Stomach smooth muscle (tissue), 2 donors: ENCODE results near the gene ZNF594.
"Not testable (repeated sequence)": the region's sequence is repeated elsewhere in the genome, so short reads cannot be mapped to it uniquely, and the experiment has no call there.

ENCODE experiments used
- H3K27ac ChIP-seq: one replicate; pipeline ENCODE4 v1.7.0; 2013; ENCODE audit warnings: mild to moderate bottlenecking, low read length, inconsistent platforms
- H3K27me3 ChIP-seq, 2 donors: one replicate each; pipeline ENCODE4 v1.7.0; 2013; ENCODE audit warnings: low read length in 2 of 2; ENCODE audit not compliant: insufficient read depth in 2 of 2, control insufficient read depth in 1 of 2
- H3K36me3 ChIP-seq, 2 donors: one replicate each; pipeline ENCODE4 v1.7.0; 2013; ENCODE audit warnings: low read length in 2 of 2; ENCODE audit not compliant: control insufficient read depth in 2 of 2, insufficient read depth in 2 of 2
- H3K4me1 ChIP-seq: one replicate; pipeline ENCODE4 v1.7.0; 2013; ENCODE audit warnings: low read length; ENCODE audit not compliant: control insufficient read depth, insufficient read depth
- H3K4me3 ChIP-seq, 2 donors: one replicate each; pipeline ENCODE4 v1.7.0; 2013; ENCODE audit warnings: low read length in 2 of 2
- H3K9ac ChIP-seq, 2 donors: one replicate each; pipeline ENCODE4 v1.7.0; 2013; ENCODE audit warnings: low read length in 2 of 2, mild to moderate bottlenecking in 1 of 2
- H3K9me3 ChIP-seq, 2 donors: one replicate each; pipeline ENCODE4 v1.7.0; 2013; ENCODE audit warnings: low read length in 2 of 2; ENCODE audit not compliant: control insufficient read depth in 2 of 2
- donor health status: healthy.
- donor health status: Pancreatic carcinoma.

The ZNF594 gene

GRCh38 chr17:5191541-5192417 lies at the start of gene ZNF594:
ZNF594 (minus strand) TSS chr17:5191868; CDS start chr17:5184256, 7,612 bp downstream.
- peaks cover 7% of the 10 kb centered on the region for H3K4me1 ChIP-seq
- peak within 1 kb of the TSS; percentile 82 to 84 for H3K9ac ChIP-seq
- H3K27me3 ChIP-seq, result no peaks in the 10 kb centered on the region
- peak within 1 kb of the TSS; percentile 84 to 91 for H3K4me3 ChIP-seq
- peaks cover 7 to 13% of the 10 kb centered on the region in 2 donors for H3K9me3 ChIP-seq
- peaks cover 3 to 4% of the 10 kb centered on the region in 2 donors for H3K36me3 ChIP-seq
- peak within 1 kb of the TSS; percentile 69 for H3K27ac ChIP-seq

- H3K27ac ChIP-seq, H3K9me3 ChIP-seq, H3K9ac ChIP-seq, H3K36me3 ChIP-seq, H3K4me1 ChIP-seq, H3K27me3 ChIP-seq, H3K4me3 ChIP-seq: not testable (repeated sequence)
Measured at GRCh38 chr17:5239769-5240168, 48.1 kb upstream of the ZNF594 start.

- Histone ChIP-seq H3K27ac (no peak overlapping the region), H3K9ac (no peak overlapping the region), H3K9me3 (no peaks in the 10 kb centered on the region), H3K27me3 (peaks cover 0 to 3% of the 10 kb centered on the region in 2 donors), H3K4me1 (no peaks in the 10 kb centered on the region), H3K4me3 (no peak overlapping the region), H3K36me3 (no peaks in the 10 kb centered on the region)
Measured at GRCh38 chr17:5238333-5238732, 46.7 kb upstream of the ZNF594 start.

GRCh38 chr17:5237541-5238016 lies 45.9 kb upstream of the ZNF594 start:
- Histone ChIP-seq H3K4me1 (no peaks in the 10 kb centered on the region), H3K27me3 (peaks cover 0 to 3% of the 10 kb centered on the region in 2 donors), H3K4me3 (no peak overlapping the region), H3K9ac (no peak overlapping the region), H3K9me3 (no peaks in the 10 kb centered on the region), H3K27ac (no peak overlapping the region), H3K36me3 (no peaks in the 10 kb centered on the region)

- H3K27ac ChIP-seq, result no peak overlapping the region
- H3K9me3 ChIP-seq, result no peaks in the 10 kb centered on the region
- H3K4me3 ChIP-seq, result no peak overlapping the region
- H3K4me1 ChIP-seq, result no peaks in the 10 kb centered on the region
- peaks cover 0 to 3% of the 10 kb centered on the region in 2 donors for H3K27me3 ChIP-seq
- H3K36me3 ChIP-seq, result no peaks in the 10 kb centered on the region
- H3K9ac ChIP-seq, result no peak overlapping the region
Measured at GRCh38 chr17:5236938-5237540, 45.4 kb upstream of the ZNF594 start.

- Histone ChIP-seq H3K9me3 (no peaks in the 10 kb centered on the region), H3K4me1 (no peaks in the 10 kb centered on the region), H3K36me3 (peaks cover 0 to 6% of the 10 kb centered on the region in 2 donors), H3K27me3 (no peaks in the 10 kb centered on the region), H3K4me3 (no peak within 1 kb of the TSS), H3K27ac (no peak within 1 kb of the TSS), H3K9ac (no peak within 1 kb of the TSS)
Measured at GRCh38 chr17:5234645-5235576, 43.2 kb upstream of the ZNF594 start, which contains the start of gene SCIMP. SCIMP (minus strand) TSS chr17:5234860; CDS start chr17:5234755, 105 bp downstream.

GRCh38 chr17:5233492-5233891 lies 41.8 kb upstream of the ZNF594 start:
- H3K9ac ChIP-seq, H3K27ac ChIP-seq, H3K4me1 ChIP-seq, H3K27me3 ChIP-seq, H3K4me3 ChIP-seq, H3K9me3 ChIP-seq, H3K36me3 ChIP-seq: not testable (repeated sequence)

GRCh38 chr17:5226940-5227878 lies 35.5 kb upstream of the ZNF594 start:
- Histone ChIP-seq H3K9ac (no peak overlapping the region), H3K4me1 (peaks cover 3% of the 10 kb centered on the region), H3K36me3 (peaks cover 14 to 19% of the 10 kb centered on the region in 2 donors), H3K4me3 (no peak overlapping the region), H3K27ac (no peak overlapping the region), H3K9me3 (no peaks in the 10 kb centered on the region), H3K27me3 (no peaks in the 10 kb centered on the region)

GRCh38 chr17:5225668-5226457 lies 34.2 kb upstream of the ZNF594 start:
- Histone ChIP-seq H3K4me1 (peaks cover 3% of the 10 kb centered on the region), H3K27me3 (no peaks in the 10 kb centered on the region), H3K27ac (no peak overlapping the region), H3K9me3 (no peaks in the 10 kb centered on the region), H3K4me3 (no peak overlapping the region), H3K36me3 (peaks cover 13 to 14% of the 10 kb centered on the region in 2 donors), H3K9ac (no peak overlapping the region)
